SK-N-SH treated with all-trans-retinoic acid at 6 μM for 48 hours (cell line): ENCODE measurements around the gene TOMM34.

Experiments used
- ATAC-seq: fragments of 200-7000 bp; cut with Tn5 transposase; 3 replicates; pipeline ENCODE4 v1.9.1; 2020; ENCODE audit warnings: mild to moderate bottlenecking, moderate library complexity
- ARNTL ChIP-seq: fragments of 450-650 bp; formaldehyde crosslinking; IDR thresholded peaks from 2 replicates; pipeline ENCODE4 v1.5.0; 2020; ENCODE audit warnings: low read depth, mild to moderate bottlenecking, moderate library complexity, borderline replicate concordance
- CREB5 ChIP-seq: fragments of 250-450 bp; sonication (Bioruptor Pico); IDR thresholded peaks from 2 replicates; pipeline ENCODE4 v1.5.1; 2020; ENCODE audit warnings: low read depth, mild to moderate bottlenecking, moderate library complexity
- CSDC2 ChIP-seq: fragments of 250-450 bp; sonication (Bioruptor Pico); IDR thresholded peaks from 2 replicates; pipeline ENCODE4 v1.5.0; 2020; ENCODE audit warnings: mild to moderate bottlenecking, moderate library complexity
- ESRRG ChIP-seq: fragments of 250-450 bp; sonication (Bioruptor Pico); IDR thresholded peaks from 2 replicates; pipeline ENCODE4 v1.6.1; 2021; ENCODE audit warnings: mild to moderate bottlenecking
- OSR1 ChIP-seq: fragments of 250-450 bp; sonication (Bioruptor Pico); IDR thresholded peaks from 2 replicates; pipeline ENCODE4 v1.8.0; 2022; ENCODE audit warnings: moderate library complexity, mild to moderate bottlenecking, inconsistent platforms
- PPARA ChIP-seq: fragments of 250-450 bp; sonication (Bioruptor Pico); IDR thresholded peaks from 2 replicates; pipeline ENCODE4 v1.5.0; 2020; ENCODE audit warnings: mild to moderate bottlenecking, borderline replicate concordance
- RARB ChIP-seq: fragments of 250-450 bp; sonication (Bioruptor Pico); IDR thresholded peaks from 2 replicates; pipeline ENCODE4 v1.8.0; 2021; ENCODE audit warnings: mild to moderate bottlenecking, moderate library complexity
- SNAI2 ChIP-seq: fragments of 250-450 bp; sonication (Bioruptor Pico); IDR thresholded peaks from 2 replicates; pipeline ENCODE4 v1.5.0; 2020; ENCODE audit warnings: mild to moderate bottlenecking, moderate library complexity
- TCF4 ChIP-seq: fragments of 250-450 bp; sonication (Bioruptor Pico); IDR thresholded peaks from 2 replicates; pipeline ENCODE4 v1.8.0; 2021; ENCODE audit warnings: mild to moderate bottlenecking, moderate library complexity, borderline replicate concordance
- TOX ChIP-seq: fragments of 250-450 bp; sonication (Bioruptor Pico); IDR thresholded peaks from 2 replicates; pipeline ENCODE4 v1.8.0; 2021; ENCODE audit warnings: mild to moderate bottlenecking, moderate library complexity, borderline replicate concordance
- TSHZ2 ChIP-seq: fragments of 250-450 bp; sonication (Bioruptor Pico); IDR thresholded peaks from 2 replicates; pipeline ENCODE4 v1.5.0; 2020; ENCODE audit warnings: mild to moderate bottlenecking, moderate library complexity
- ZC3H10 ChIP-seq: fragments of 250-450 bp; sonication (Bioruptor Pico); IDR thresholded peaks from 2 replicates; pipeline ENCODE4 v1.5.1; 2021; ENCODE audit warnings: mild to moderate bottlenecking, moderate library complexity
- ZFP3 ChIP-seq: fragments of 250-450 bp; sonication (Bioruptor Pico); IDR thresholded peaks from 2 replicates; pipeline ENCODE4 v1.5.0; 2020; ENCODE audit warnings: mild to moderate bottlenecking, moderate library complexity
- ZFP30 ChIP-seq: fragments of 450-650 bp; formaldehyde crosslinking; IDR thresholded peaks from 2 replicates; pipeline ENCODE4 v1.5.0; 2022; ENCODE audit warnings: mild to moderate bottlenecking, moderate library complexity
- ZNF565 ChIP-seq: fragments of 450-650 bp; formaldehyde crosslinking; conservative IDR thresholded peaks from 2 replicates; pipeline ENCODE4 v1.5.0; 2020; ENCODE audit warnings: low read depth, mild to moderate bottlenecking, moderate library complexity
- ZNF8 ChIP-seq: fragments of 450-650 bp; formaldehyde crosslinking; IDR thresholded peaks from 2 replicates; pipeline ENCODE4 v1.5.0; 2020; ENCODE audit warnings: mild to moderate bottlenecking, moderate library complexity
- TF ChIP-seq, protein P1 (sequence below): fragments of 250-450 bp; sonication (Bioruptor Pico); IDR thresholded peaks from 2 replicates; pipeline ENCODE4 v1.8.0; 2020; ENCODE audit warnings: mild to moderate bottlenecking, moderate library complexity, borderline replicate concordance
- TF ChIP-seq, protein P2 (sequence below): fragments of 250-450 bp; sonication (Bioruptor Pico); IDR thresholded peaks from 2 replicates; pipeline ENCODE4 v1.8.0; 2021; ENCODE audit warnings: low read depth, mild to moderate bottlenecking, moderate library complexity, borderline replicate concordance
- TF ChIP-seq, protein P3 (sequence below): fragments of 250-450 bp; sonication (Bioruptor Pico); IDR thresholded peaks from 2 replicates; pipeline ENCODE4 v1.5.1; 2021; ENCODE audit warnings: mild to moderate bottlenecking, moderate library complexity

Gene TOMM34

DNA sequence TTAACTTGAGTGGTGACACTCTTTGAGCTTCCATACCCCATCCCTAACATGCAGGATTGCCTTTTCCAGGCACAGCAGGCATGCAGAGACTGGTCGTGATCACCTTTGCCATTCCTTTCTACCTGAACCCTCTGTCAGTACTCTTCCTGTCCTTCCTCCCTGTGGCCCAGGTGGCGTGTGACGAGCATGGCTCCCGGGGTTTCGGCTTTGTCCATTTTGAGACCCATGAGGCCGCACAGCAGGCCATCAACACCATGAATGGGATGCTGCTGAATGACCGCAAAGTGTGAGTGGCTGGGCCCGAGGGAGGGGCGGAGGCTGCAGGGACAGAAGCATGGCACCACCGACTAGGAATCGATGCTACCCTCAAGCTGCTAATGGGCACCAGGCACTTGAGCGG lies 43.6 kb downstream of the TOMM34 start:
- no peak for TF ChIP-seq ZC3H10 (CRISPR knock-in tag)
- TF ChIP-seq RARB (CRISPR knock-in tag): no peak
- TF ChIP-seq TSHZ2 (CRISPR knock-in tag): no peak
- no peak for TF ChIP-seq OSR1 (CRISPR knock-in tag)
- no peak for TF ChIP-seq ZFP30 (CRISPR knock-in tag)
- no peak for TF ChIP-seq ARNTL (CRISPR knock-in tag)
- no peak for TF ChIP-seq CREB5
- TF ChIP-seq, protein P1, sequence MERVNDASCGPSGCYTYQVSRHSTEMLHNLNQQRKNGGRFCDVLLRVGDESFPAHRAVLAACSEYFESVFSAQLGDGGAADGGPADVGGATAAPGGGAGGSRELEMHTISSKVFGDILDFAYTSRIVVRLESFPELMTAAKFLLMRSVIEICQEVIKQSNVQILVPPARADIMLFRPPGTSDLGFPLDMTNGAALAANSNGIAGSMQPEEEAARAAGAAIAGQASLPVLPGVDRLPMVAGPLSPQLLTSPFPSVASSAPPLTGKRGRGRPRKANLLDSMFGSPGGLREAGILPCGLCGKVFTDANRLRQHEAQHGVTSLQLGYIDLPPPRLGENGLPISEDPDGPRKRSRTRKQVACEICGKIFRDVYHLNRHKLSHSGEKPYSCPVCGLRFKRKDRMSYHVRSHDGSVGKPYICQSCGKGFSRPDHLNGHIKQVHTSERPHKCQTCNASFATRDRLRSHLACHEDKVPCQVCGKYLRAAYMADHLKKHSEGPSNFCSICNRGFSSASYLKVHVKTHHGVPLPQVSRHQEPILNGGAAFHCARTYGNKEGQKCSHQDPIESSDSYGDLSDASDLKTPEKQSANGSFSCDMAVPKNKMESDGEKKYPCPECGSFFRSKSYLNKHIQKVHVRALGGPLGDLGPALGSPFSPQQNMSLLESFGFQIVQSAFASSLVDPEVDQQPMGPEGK (CRISPR knock-in tag): no peak
- no peak for TF ChIP-seq TCF4
- no peak for TF ChIP-seq SNAI2 (CRISPR knock-in tag)
- TF ChIP-seq, protein P2, sequence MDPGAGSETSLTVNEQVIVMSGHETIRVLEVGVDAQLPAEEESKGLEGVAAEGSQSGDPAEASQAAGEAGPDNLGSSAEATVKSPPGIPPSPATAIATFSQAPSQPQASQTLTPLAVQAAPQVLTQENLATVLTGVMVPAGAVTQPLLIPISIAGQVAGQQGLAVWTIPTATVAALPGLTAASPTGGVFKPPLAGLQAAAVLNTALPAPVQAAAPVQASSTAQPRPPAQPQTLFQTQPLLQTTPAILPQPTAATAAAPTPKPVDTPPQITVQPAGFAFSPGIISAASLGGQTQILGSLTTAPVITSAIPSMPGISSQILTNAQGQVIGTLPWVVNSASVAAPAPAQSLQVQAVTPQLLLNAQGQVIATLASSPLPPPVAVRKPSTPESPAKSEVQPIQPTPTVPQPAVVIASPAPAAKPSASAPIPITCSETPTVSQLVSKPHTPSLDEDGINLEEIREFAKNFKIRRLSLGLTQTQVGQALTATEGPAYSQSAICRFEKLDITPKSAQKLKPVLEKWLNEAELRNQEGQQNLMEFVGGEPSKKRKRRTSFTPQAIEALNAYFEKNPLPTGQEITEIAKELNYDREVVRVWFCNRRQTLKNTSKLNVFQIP: no peak
- TF ChIP-seq TOX: no peak
- no peak for TF ChIP-seq ZNF565 (CRISPR knock-in tag)
- TF ChIP-seq ESRRG (CRISPR knock-in tag): no peak
- TF ChIP-seq, protein P3, sequence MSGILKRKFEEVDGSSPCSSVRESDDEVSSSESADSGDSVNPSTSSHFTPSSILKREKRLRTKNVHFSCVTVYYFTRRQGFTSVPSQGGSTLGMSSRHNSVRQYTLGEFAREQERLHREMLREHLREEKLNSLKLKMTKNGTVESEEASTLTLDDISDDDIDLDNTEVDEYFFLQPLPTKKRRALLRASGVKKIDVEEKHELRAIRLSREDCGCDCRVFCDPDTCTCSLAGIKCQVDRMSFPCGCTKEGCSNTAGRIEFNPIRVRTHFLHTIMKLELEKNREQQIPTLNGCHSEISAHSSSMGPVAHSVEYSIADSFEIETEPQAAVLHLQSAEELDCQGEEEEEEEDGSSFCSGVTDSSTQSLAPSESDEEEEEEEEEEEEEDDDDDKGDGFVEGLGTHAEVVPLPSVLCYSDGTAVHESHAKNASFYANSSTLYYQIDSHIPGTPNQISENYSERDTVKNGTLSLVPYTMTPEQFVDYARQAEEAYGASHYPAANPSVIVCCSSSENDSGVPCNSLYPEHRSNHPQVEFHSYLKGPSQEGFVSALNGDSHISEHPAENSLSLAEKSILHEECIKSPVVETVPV: no peak
- TF ChIP-seq ZFP3: no peak
- TF ChIP-seq ZNF8 (CRISPR knock-in tag): no peak
- no peak for TF ChIP-seq CSDC2 (CRISPR knock-in tag)
- TF ChIP-seq, all 23 proteins: peak for 0
- ATAC-seq: no peak

GRCh38 chr20:44914924-44915323 lies 45.3 kb downstream of the TOMM34 start:
- TF ChIP-seq, protein P1 (CRISPR knock-in tag): no peak
- ATAC-seq: no peak

DNA sequence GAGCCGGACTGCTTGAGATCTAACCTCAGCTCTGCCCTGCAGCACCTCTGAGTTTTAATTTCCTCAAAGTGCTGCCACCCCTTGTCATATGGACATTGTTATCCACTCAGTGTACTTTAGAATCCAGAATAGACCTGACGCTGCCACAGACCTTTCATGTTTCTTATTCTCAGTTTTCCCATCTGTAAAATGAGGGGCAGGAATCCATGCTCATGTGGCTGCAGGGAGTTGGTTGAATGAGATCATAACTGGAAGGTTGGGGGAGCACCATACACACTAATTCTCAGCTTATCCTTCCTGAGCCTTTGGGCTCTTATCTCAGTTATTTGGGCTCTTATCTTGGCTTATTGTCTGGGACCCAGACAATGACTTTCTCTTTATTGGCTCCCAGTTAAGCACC lies 48.0 kb downstream of the TOMM34 start:
- ATAC-seq: no peak
- TF ChIP-seq CREB5 (no peak), PPARA (CRISPR knock-in tag) (no peak)
